Upper lobe of left lung (tissue), 6 donors: Measurements from ENCODE around the gene PPP2R5E. TPM values are rescaled to one million over a fixed set of nuclear protein-coding genes. Genes with fewer than 3 reads are reported as not detected.

Experiments used
- ATAC-seq, 2 donors: fragments of 200-7000 bp; cut with Tn5 transposase; one replicate each; pipeline ENCODE4 v1.9.1; 2022; ENCODE audit warnings: mild to moderate bottlenecking in 2 of 2, moderate library complexity in 2 of 2; ENCODE audit not compliant: low FRiP score in 2 of 2
- DNase-seq, 2 donors: peaks; one replicate each; pipeline ENCODE4 v3.0.0-alpha.2; 2019 to 2020
- H3K27ac ChIP-seq, 4 donors: fragments of 200-600 bp; sonication (generic); one replicate each; pipeline ENCODE4 v1.5.1; 2016 to 2019
- H3K27me3 ChIP-seq, 4 donors: fragments of 200-600 bp; sonication (generic); one replicate each; pipeline ENCODE4 v1.5.1; 2017 to 2019
- H3K36me3 ChIP-seq, 4 donors: fragments of 200-600 bp; sonication (generic); one replicate each; pipeline ENCODE4 v1.5.1; 2016 to 2019
- H3K4me1 ChIP-seq, 4 donors: fragments of 200-600 bp; sonication (generic); one replicate each; pipeline ENCODE4 v1.5.1; 2018 to 2019
- H3K4me3 ChIP-seq, 4 donors: fragments of 200-600 bp; sonication (generic); one replicate each; pipeline ENCODE4 v1.5.1; 2017 to 2019; ENCODE audit warnings: mild to moderate bottlenecking in 2 of 4, moderate library complexity in 1 of 4
- H3K9me3 ChIP-seq, 4 donors: fragments of 200-600 bp; sonication (generic); one replicate each; pipeline ENCODE4 v1.5.1; 2018 to 2019
- EP300 ChIP-seq, 4 donors: sonication (generic); formaldehyde crosslinking; IDR thresholded peaks; one replicate each; pipeline ENCODE4 v1.5.1; 2017; ENCODE audit warnings: antibody characterized with exemption in 4 of 4, control low read depth in 2 of 4
- POLR2A ChIP-seq, 4 donors: fragments of 450-650 bp; IDR thresholded peaks; one replicate each; pipeline ENCODE4 v1.5.1; 2016 to 2017; ENCODE audit warnings: antibody characterized with exemption in 4 of 4, mild to moderate bottlenecking in 2 of 4
- POLR2AphosphoS5 ChIP-seq, 2 donors: sonication (generic); formaldehyde crosslinking; IDR thresholded peaks; one replicate each; pipeline ENCODE4 v1.5.1; 2017; ENCODE audit warnings: antibody characterized with exemption in 2 of 2
- WGBS, 2 donors: methylation state at CpG; one replicate each; pipeline ENCODE4 v1.1.5; 2017 to 2018; 5-methylcytosine and 5-hydroxymethylcytosine counted together
- total RNA-seq, 6 donors: library from RNA; depleted of rRNA in 4 of 6; stranded (reverse); fragments of >200 nt in 4 of 6; gene quantifications; one replicate each; pipeline versions ENCODE4 v1.1.0 to v1.2.1, GENCODE V29; 2016 to 2021
- TF ChIP-seq, protein P1 (sequence below), 6 experiments: fragments of 450-650 bp in 4 of 6; fragments of 200-600 bp in 2 of 6; sonication (generic) in 2 of 6; IDR thresholded peaks; one replicate each; pipeline ENCODE4 v1.5.1; 2016 to 2019; ENCODE audit warnings: antibody characterized with exemption in 6 of 6
- donor health status: DM: no; HTN: no; CAD: no; lungs with moderate emphysema.
- donor health status: DM: no; HTN: yes; CAD: no; lungs with severe emphysema.

Gene PPP2R5E
- total RNA-seq, 6 donors from 2014 or later: 10.1 to 42.4 (median 34.5) TPM

DNA sequence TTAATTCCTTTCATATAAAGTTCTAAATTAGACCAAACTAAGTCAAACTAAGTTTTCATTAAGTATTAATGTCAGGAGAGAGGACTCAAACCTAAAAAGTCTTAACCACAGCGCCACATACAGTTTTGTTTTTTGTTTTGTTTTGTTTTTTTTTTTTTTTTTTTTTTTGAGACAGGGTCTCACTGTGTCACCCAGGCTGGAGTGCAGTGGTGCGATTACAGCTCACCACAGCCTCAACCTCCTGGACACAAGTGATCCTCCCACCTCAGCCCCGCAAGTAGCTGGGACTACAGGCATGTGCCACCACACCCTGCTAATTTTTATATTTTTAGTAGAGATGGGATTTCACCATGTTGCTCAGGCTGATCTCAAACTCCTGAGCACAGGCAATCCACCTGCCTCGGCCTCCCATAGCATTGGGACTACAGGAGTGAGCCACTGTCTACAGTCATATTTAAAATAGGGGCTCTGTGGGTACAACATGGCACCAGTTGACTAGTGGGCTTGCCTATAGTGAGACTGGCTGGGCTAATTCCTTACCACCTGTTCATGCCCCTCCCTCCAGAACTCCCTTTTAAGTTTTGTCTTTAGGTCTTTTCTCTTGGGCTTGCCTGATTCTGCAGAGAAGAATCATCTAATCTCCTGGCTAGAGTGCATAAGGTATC lies 110.2 kb downstream of the PPP2R5E start:
- 93 to 97% methylated on average over 4 of the region's 4 CpGs for WGBS, 2 donors

DNA sequence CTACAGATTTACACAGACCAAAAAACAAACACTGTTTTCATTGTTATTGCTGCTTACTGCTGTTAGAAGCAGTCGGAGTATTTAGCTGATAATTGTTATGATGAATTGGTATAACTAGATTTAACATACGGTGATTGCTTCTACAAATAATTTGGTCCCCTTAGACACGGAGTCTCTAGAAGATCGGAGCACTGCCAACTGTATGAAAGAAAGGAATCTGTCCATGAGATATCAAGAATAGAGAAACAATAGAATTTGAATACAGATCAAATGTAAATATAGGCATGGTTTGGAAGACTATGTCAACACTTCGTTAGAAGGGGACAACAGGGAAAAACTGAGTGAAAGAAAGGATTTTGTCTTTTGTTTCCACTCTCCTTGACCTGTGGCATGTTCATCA lies 110.9 kb downstream of the PPP2R5E start:
- Histone ChIP-seq H3K27ac (peak overlapping the region in 1 of 4 donors; percentile 10), H3K4me1 (peaks cover 33 to 46% (median 36%) of the 10 kb centered on the region in 4 donors), H3K9me3 (no peaks in the 10 kb centered on the region), H3K4me3 (no peak overlapping the region), H3K36me3 (no peaks in the 10 kb centered on the region), H3K27me3 (no peaks in the 10 kb centered on the region)
- TF ChIP-seq POLR2A (IDR thresholded peaks at IDR 0.05) (no peak), POLR2AphosphoS5 (IDR thresholded peaks at IDR 0.05) (no peak)
- TF ChIP-seq, protein P1, sequence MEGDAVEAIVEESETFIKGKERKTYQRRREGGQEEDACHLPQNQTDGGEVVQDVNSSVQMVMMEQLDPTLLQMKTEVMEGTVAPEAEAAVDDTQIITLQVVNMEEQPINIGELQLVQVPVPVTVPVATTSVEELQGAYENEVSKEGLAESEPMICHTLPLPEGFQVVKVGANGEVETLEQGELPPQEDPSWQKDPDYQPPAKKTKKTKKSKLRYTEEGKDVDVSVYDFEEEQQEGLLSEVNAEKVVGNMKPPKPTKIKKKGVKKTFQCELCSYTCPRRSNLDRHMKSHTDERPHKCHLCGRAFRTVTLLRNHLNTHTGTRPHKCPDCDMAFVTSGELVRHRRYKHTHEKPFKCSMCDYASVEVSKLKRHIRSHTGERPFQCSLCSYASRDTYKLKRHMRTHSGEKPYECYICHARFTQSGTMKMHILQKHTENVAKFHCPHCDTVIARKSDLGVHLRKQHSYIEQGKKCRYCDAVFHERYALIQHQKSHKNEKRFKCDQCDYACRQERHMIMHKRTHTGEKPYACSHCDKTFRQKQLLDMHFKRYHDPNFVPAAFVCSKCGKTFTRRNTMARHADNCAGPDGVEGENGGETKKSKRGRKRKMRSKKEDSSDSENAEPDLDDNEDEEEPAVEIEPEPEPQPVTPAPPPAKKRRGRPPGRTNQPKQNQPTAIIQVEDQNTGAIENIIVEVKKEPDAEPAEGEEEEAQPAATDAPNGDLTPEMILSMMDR (IDR thresholded peaks at IDR 0.05): no peak
- WGBS, 2 donors: 47 to 60% methylated on average over 5 of the region's 5 CpGs
- ATAC-seq (no peak), DNase-seq (no peak)

More for the DNA sequence above, 110.2 kb downstream of the PPP2R5E start:
- no peak for ATAC-seq
- no peaks in the 10 kb centered on the region for H3K36me3 ChIP-seq
- H3K9me3 ChIP-seq: no peaks in the 10 kb centered on the region
- TF ChIP-seq EP300 (IDR thresholded peaks at IDR 0.05) (no peak), POLR2A (IDR thresholded peaks at IDR 0.05) (no peak), POLR2AphosphoS5 (IDR thresholded peaks at IDR 0.05) (no peak)
- TF ChIP-seq, protein P1 (IDR thresholded peaks at IDR 0.05): no peak
- H3K27ac ChIP-seq: peak overlapping the region in 1 of 4 donors; percentile 10
- no peaks in the 10 kb centered on the region for H3K27me3 ChIP-seq
- H3K4me1 ChIP-seq: peaks cover 41 to 54% (median 44%) of the 10 kb centered on the region in 4 donors
- DNase-seq: no peak
- H3K4me3 ChIP-seq: no peak overlapping the region

DNA sequence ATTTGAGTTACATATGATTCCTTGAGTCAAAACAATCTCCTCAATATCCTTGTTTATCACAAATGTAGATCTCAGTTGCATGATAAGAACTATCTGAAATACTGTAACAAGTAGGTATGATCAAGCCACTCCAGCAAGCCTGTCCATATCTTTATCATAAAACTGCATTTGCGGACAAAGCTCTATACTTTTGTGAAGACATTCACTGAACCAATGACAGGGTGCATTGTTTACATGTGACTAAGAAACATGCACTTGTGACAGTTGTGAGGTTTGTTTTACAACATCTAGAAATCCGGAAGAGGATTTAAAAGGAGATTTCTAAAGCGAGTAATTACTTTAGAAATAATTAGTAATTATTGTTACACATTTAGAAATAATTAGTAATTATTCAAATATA lies 111.7 kb downstream of the PPP2R5E start:
- Histone ChIP-seq H3K4me1 (peaks cover 25 to 39% (median 29%) of the 10 kb centered on the region in 4 donors), H3K27me3 (no peaks in the 10 kb centered on the region), H3K36me3 (no peaks in the 10 kb centered on the region), H3K4me3 (no peak overlapping the region), H3K27ac (no peak overlapping the region), H3K9me3 (no peaks in the 10 kb centered on the region)
- WGBS, 2 donors: 66 to 76% methylated on average over 3 of the region's 3 CpGs
- no peak for ATAC-seq
- TF ChIP-seq, protein P1 (IDR thresholded peaks at IDR 0.05): no peak
- TF ChIP-seq EP300 (IDR thresholded peaks at IDR 0.05) (no peak), POLR2AphosphoS5 (IDR thresholded peaks at IDR 0.05) (no peak), POLR2A (IDR thresholded peaks at IDR 0.05) (no peak)
- no peak for DNase-seq

DNA sequence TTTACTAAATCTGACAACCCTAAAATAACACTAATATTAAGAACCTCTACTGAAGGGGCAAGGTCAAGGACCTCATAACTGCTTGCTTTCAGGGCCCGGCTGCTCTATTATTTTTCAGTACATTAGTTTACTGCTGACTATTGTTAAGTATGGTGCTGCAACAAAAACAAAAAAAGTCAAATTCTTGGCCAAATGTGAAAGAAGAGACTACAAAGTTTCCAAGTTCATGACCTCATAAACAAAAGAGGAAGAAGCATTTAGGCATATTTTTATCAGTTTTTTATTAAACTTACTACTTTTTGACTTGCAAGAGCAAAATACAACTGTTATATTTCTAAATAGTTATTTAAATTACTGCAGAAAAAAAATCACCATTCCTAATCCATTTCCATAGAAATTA lies 114.7 kb downstream of the PPP2R5E start:
- Histone ChIP-seq H3K4me1 (peaks cover 8 to 19% (median 10%) of the 10 kb centered on the region in 4 donors), H3K4me3 (no peak overlapping the region), H3K27ac (no peak overlapping the region), H3K9me3 (no peaks in the 10 kb centered on the region), H3K36me3 (no peaks in the 10 kb centered on the region), H3K27me3 (no peaks in the 10 kb centered on the region)
- TF ChIP-seq, protein P1 (IDR thresholded peaks at IDR 0.05): no peak
- TF ChIP-seq EP300 (IDR thresholded peaks at IDR 0.05) (no peak), POLR2AphosphoS5 (IDR thresholded peaks at IDR 0.05) (no peak), POLR2A (IDR thresholded peaks at IDR 0.05) (no peak)
- WGBS, 2 donors: 74 to 82% methylated on average over 1 of the region's 1 CpG
- ATAC-seq (no peak), DNase-seq (no peak)
